KMS-11 (cell line): ENCODE results near the gene TNFAIP8.

Source experiments
- H2AFZ ChIP-seq: fragments of 200-600 bp; sonication (generic); 2 replicates; pipeline ENCODE4 v1.6.1; 2016; ENCODE audit warnings: antibody characterized with exemption, mixed run types, low read depth
- H3K27ac ChIP-seq: fragments of 200-600 bp; sonication (generic); 2 replicates; pipeline ENCODE4 v1.6.1; 2016; ENCODE audit warnings: mild to moderate bottlenecking, mixed run types
- H3K27me3 ChIP-seq: fragments of 200-600 bp; sonication (generic); 2 replicates; pipeline ENCODE4 v1.6.1; 2017; ENCODE audit warnings: mild to moderate bottlenecking, low read depth, mixed run types, moderate library complexity; ENCODE audit not compliant: insufficient read depth
- H3K36me3 ChIP-seq: fragments of 200-600 bp; sonication (generic); 2 replicates; pipeline ENCODE4 v1.6.1; 2017; ENCODE audit warnings: mild to moderate bottlenecking, mixed run types; ENCODE audit not compliant: insufficient read depth
- H3K4me1 ChIP-seq: fragments of 200-600 bp; sonication (generic); 2 replicates; pipeline ENCODE4 v1.6.1; 2016; ENCODE audit warnings: mild to moderate bottlenecking, low read depth, mixed run types; ENCODE audit not compliant: poor library complexity, severe bottlenecking
- H3K4me2 ChIP-seq: fragments of 200-600 bp; sonication (generic); 2 replicates; pipeline ENCODE4 v1.7.0; 2016; ENCODE audit warnings: mild to moderate bottlenecking, mixed run types
- H3K4me3 ChIP-seq: fragments of 200-600 bp; sonication (generic); IDR thresholded peaks from 2 replicates; pipeline ENCODE4 v1.6.1; 2017; ENCODE audit warnings: low read depth, low read length, mixed read lengths; ENCODE audit not compliant: insufficient read depth
- H3K79me2 ChIP-seq: fragments of 200-600 bp; sonication (generic); 2 replicates; pipeline ENCODE4 v1.6.1; 2016; ENCODE audit warnings: low read depth, mixed run types; ENCODE audit not compliant: insufficient read depth
- H3K9ac ChIP-seq: fragments of 200-600 bp; sonication (generic); 2 replicates; pipeline ENCODE4 v1.6.1; 2016; ENCODE audit warnings: mild to moderate bottlenecking, mixed run types
- H4K20me1 ChIP-seq: fragments of 200-600 bp; sonication (generic); 2 replicates; pipeline ENCODE4 v1.6.1; 2016; ENCODE audit warnings: mild to moderate bottlenecking, mixed run types; ENCODE audit not compliant: insufficient read depth
- TF ChIP-seq, protein P1 (sequence below): fragments of 200-600 bp; sonication (generic); conservative IDR thresholded peaks from 2 replicates; pipeline ENCODE4 v1.6.1; 2017; ENCODE audit warnings: low read depth, mild to moderate bottlenecking, antibody characterized with exemption, low read length, moderate library complexity, mixed read lengths

The TNFAIP8 gene

GRCh38 chr5:119379942-119380547 is 24.2 kb downstream of the TNFAIP8 start:
- no peak overlapping the region for H3K4me3 ChIP-seq
- H3K9ac ChIP-seq: no peak overlapping the region
- no peak overlapping the region for H3K4me2 ChIP-seq
- no peak overlapping the region for H2AFZ ChIP-seq
- H3K36me3 ChIP-seq: no peaks in the 10 kb centered on the region
- H4K20me1 ChIP-seq: no peaks in the 10 kb centered on the region
- no peaks in the 10 kb centered on the region for H3K79me2 ChIP-seq
- no peaks in the 10 kb centered on the region for H3K27me3 ChIP-seq
- peaks cover 1% of the 10 kb centered on the region for H3K4me1 ChIP-seq
- no peak overlapping the region for H3K27ac ChIP-seq
- TF ChIP-seq, protein P1, sequence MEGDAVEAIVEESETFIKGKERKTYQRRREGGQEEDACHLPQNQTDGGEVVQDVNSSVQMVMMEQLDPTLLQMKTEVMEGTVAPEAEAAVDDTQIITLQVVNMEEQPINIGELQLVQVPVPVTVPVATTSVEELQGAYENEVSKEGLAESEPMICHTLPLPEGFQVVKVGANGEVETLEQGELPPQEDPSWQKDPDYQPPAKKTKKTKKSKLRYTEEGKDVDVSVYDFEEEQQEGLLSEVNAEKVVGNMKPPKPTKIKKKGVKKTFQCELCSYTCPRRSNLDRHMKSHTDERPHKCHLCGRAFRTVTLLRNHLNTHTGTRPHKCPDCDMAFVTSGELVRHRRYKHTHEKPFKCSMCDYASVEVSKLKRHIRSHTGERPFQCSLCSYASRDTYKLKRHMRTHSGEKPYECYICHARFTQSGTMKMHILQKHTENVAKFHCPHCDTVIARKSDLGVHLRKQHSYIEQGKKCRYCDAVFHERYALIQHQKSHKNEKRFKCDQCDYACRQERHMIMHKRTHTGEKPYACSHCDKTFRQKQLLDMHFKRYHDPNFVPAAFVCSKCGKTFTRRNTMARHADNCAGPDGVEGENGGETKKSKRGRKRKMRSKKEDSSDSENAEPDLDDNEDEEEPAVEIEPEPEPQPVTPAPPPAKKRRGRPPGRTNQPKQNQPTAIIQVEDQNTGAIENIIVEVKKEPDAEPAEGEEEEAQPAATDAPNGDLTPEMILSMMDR: no peak

GRCh38 chr5:119382169-119382568 is 26.4 kb downstream of the TNFAIP8 start:
- Histone ChIP-seq H3K27ac (no peak overlapping the region), H3K79me2 (no peaks in the 10 kb centered on the region; the same call in 1 of the 2 replicates), H3K4me2 (no peak overlapping the region), H2AFZ (no peak overlapping the region), H3K9ac (no peak overlapping the region), H3K36me3 (no peaks in the 10 kb centered on the region), H3K4me3 (no peak overlapping the region), H4K20me1 (no peaks in the 10 kb centered on the region), H3K4me1 (peaks cover 5% of the 10 kb centered on the region), H3K27me3 (no peaks in the 10 kb centered on the region)
- TF ChIP-seq, protein P1: no peak

- H3K4me3 ChIP-seq: no peak overlapping the region
- TF ChIP-seq, protein P1: no peak
Observed at GRCh38 chr5:119383008-119383407, 27.2 kb downstream of the TNFAIP8 start.

DNA sequence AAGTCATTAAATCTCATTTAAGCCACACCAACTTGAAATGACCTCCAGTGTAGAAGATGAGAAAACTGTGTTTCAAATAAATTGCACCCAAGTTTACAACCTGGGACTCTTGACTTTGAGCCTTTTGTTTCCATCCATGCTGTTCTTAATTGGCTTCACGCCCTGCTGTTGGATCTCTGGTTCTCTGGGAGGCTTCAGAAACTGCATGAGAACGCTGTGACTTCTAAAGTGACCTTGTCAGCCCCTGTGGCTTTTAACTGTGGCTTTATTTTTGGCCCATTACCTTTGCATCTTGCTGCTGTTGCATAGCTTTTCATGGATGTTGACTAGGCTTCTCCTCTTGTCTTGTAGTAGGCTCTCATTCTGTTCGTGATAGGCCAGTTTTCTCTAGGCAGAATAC is 29.3 kb downstream of the TNFAIP8 start:
- H3K27ac ChIP-seq: no peak overlapping the region
- H2AFZ ChIP-seq: no peak overlapping the region
- no peak overlapping the region for H3K4me3 ChIP-seq
- H3K27me3 ChIP-seq: no peaks in the 10 kb centered on the region
- no peaks in the 10 kb centered on the region for H4K20me1 ChIP-seq
- no peaks in the 10 kb centered on the region; the same call in 1 of the 2 replicates for H3K79me2 ChIP-seq
- no peaks in the 10 kb centered on the region for H3K36me3 ChIP-seq
- no peak overlapping the region for H3K9ac ChIP-seq
- H3K4me1 ChIP-seq: peaks cover 19% of the 10 kb centered on the region
- TF ChIP-seq, protein P1: no peak
- H3K4me2 ChIP-seq: no peak overlapping the region

More at GRCh38 chr5:119383008-119383407, 27.2 kb downstream of the TNFAIP8 start:
- H3K4me2 ChIP-seq: no peak overlapping the region
- H3K4me1 ChIP-seq: peaks cover 5% of the 10 kb centered on the region
- H3K9ac ChIP-seq: no peak overlapping the region
- no peak overlapping the region for H2AFZ ChIP-seq
- no peaks in the 10 kb centered on the region for H3K27me3 ChIP-seq
- no peaks in the 10 kb centered on the region; the same call in 1 of the 2 replicates for H3K79me2 ChIP-seq
- no peak overlapping the region for H3K27ac ChIP-seq
- H3K36me3 ChIP-seq: no peaks in the 10 kb centered on the region
- H4K20me1 ChIP-seq: no peaks in the 10 kb centered on the region
